ENCODE results near the gene EI24.
A peak's percentile ranks its signal among the peaks of the same experiment; 100 is the strongest.

EI24 gene

GRCh38 chr11:125592305-125593113 lies 23.2 kb downstream of the EI24 start, which contains the start of gene STT3A:
Gene STT3A, plus strand, starts transcription at chr11:125592852. Its CDS starts 3,064 bp downstream, at chr11:125595916.
- peaks cover 7% of the 10 kb centered on the region; the same call in 1 of the 2 replicates for H3K36me3 ChIP-seq (ENCODE audit: insufficient read depth, low read length)
- H3K4me1 ChIP-seq (ENCODE audit: insufficient read depth, low read length), result peaks cover 5% of the 10 kb centered on the region

GRCh38 chr11:125593114-125593820 lies 24.0 kb downstream of the EI24 start:
- H3K36me3 ChIP-seq (ENCODE audit: insufficient read depth, low read length), result peaks cover 7% of the 10 kb centered on the region; the same call in 1 of the 2 replicates
- H3K4me1 ChIP-seq (ENCODE audit: insufficient read depth, low read length), result peaks cover 5% of the 10 kb centered on the region
- peak overlapping the region; percentile 91 for H3K9ac ChIP-seq (ENCODE audit: low read depth, low read length)
- no peaks in the 10 kb centered on the region for H3K9me3 ChIP-seq (ENCODE audit: control insufficient read depth, insufficient read depth, low read length)

More at GRCh38 chr11:125592305-125593113, 23.2 kb downstream of the EI24 start, which contains the start of gene STT3A:
- Histone ChIP-seq H3K9me3 (ENCODE audit: control insufficient read depth, insufficient read depth, low read length) (no peaks in the 10 kb centered on the region), H3K9ac (ENCODE audit: low read depth, low read length) (peak within 1 kb of the TSS; percentile 91)

GRCh38 chr11:125594958-125595357 lies 25.7 kb downstream of the EI24 start:
- Histone ChIP-seq H3K9ac (ENCODE audit: low read depth, low read length) (no peak overlapping the region), H3K9me3 (ENCODE audit: control insufficient read depth, insufficient read depth, low read length) (no peaks in the 10 kb centered on the region), H3K36me3 (ENCODE audit: insufficient read depth, low read length) (peaks cover 7% of the 10 kb centered on the region; the same call in 1 of the 2 replicates), H3K4me1 (ENCODE audit: insufficient read depth, low read length) (peaks cover 5% of the 10 kb centered on the region)

GRCh38 chr11:125600663-125601062 lies 31.4 kb downstream of the EI24 start:
- Histone ChIP-seq H3K9ac (ENCODE audit: low read depth, low read length) (no peak overlapping the region), H3K36me3 (ENCODE audit: insufficient read depth, low read length) (peaks cover 23% of the 10 kb centered on the region), H3K9me3 (ENCODE audit: control insufficient read depth, insufficient read depth, low read length) (no peaks in the 10 kb centered on the region), H3K4me1 (ENCODE audit: insufficient read depth, low read length) (no peaks in the 10 kb centered on the region)

- H3K9ac ChIP-seq (ENCODE audit: low read depth, low read length), result no peak overlapping the region
These were observed 33.9 kb downstream of the EI24 start for GRCh38 chr11:125603207-125603606.

GRCh38 chr11:125605417-125605816 lies 36.1 kb downstream of the EI24 start:
- no peak overlapping the region for H3K9ac ChIP-seq (ENCODE audit: low read depth, low read length)
- no peaks in the 10 kb centered on the region for H3K4me1 ChIP-seq (ENCODE audit: insufficient read depth, low read length)
- H3K9me3 ChIP-seq (ENCODE audit: control insufficient read depth, insufficient read depth, low read length), result no peaks in the 10 kb centered on the region
- H3K36me3 ChIP-seq (ENCODE audit: insufficient read depth, low read length), result peaks cover 48% of the 10 kb centered on the region

More at GRCh38 chr11:125603207-125603606, 33.9 kb downstream of the EI24 start:
- Histone ChIP-seq H3K36me3 (ENCODE audit: insufficient read depth, low read length) (peaks cover 38% of the 10 kb centered on the region), H3K9me3 (ENCODE audit: control insufficient read depth, insufficient read depth, low read length) (no peaks in the 10 kb centered on the region), H3K4me1 (ENCODE audit: insufficient read depth, low read length) (no peaks in the 10 kb centered on the region)

GRCh38 chr11:125609545-125609944 lies 40.3 kb downstream of the EI24 start:
- Histone ChIP-seq H3K36me3 (ENCODE audit: insufficient read depth, low read length) (peaks cover 62% of the 10 kb centered on the region), H3K9me3 (ENCODE audit: control insufficient read depth, insufficient read depth, low read length) (no peaks in the 10 kb centered on the region), H3K4me1 (ENCODE audit: insufficient read depth, low read length) (no peaks in the 10 kb centered on the region), H3K9ac (ENCODE audit: low read depth, low read length) (no peak overlapping the region)

- Histone ChIP-seq H3K4me1 (ENCODE audit: insufficient read depth, low read length) (no peaks in the 10 kb centered on the region), H3K36me3 (ENCODE audit: insufficient read depth, low read length) (peaks cover 38% of the 10 kb centered on the region), H3K9me3 (ENCODE audit: control insufficient read depth, insufficient read depth, low read length) (no peaks in the 10 kb centered on the region), H3K9ac (ENCODE audit: low read depth, low read length) (no peak overlapping the region)
These were observed 49.1 kb downstream of the EI24 start for GRCh38 chr11:125618383-125618782.

- Histone ChIP-seq H3K9me3 (ENCODE audit: control insufficient read depth, insufficient read depth, low read length) (no peaks in the 10 kb centered on the region), H3K9ac (ENCODE audit: low read depth, low read length) (no peak overlapping the region), H3K4me1 (ENCODE audit: insufficient read depth, low read length) (peaks cover 2% of the 10 kb centered on the region; the same call in 1 of the 2 replicates), H3K36me3 (ENCODE audit: insufficient read depth, low read length) (peaks cover 23% of the 10 kb centered on the region)
These were observed 52.7 kb downstream of the EI24 start for GRCh38 chr11:125621995-125622394.

GRCh38 chr11:125623064-125623463 lies 53.8 kb downstream of the EI24 start:
- H3K9ac ChIP-seq (ENCODE audit: low read depth, low read length), result no peak overlapping the region
- no peaks in the 10 kb centered on the region for H3K9me3 ChIP-seq (ENCODE audit: control insufficient read depth, insufficient read depth, low read length)
- peaks cover 19% of the 10 kb centered on the region for H3K36me3 ChIP-seq (ENCODE audit: insufficient read depth, low read length)
- H3K4me1 ChIP-seq (ENCODE audit: insufficient read depth, low read length), result peaks cover 7% of the 10 kb centered on the region

- Histone ChIP-seq H3K4me1 (ENCODE audit: insufficient read depth, low read length) (peaks cover 7% of the 10 kb centered on the region), H3K9me3 (ENCODE audit: control insufficient read depth, insufficient read depth, low read length) (no peaks in the 10 kb centered on the region), H3K36me3 (ENCODE audit: insufficient read depth, low read length) (peaks cover 9% of the 10 kb centered on the region), H3K9ac (ENCODE audit: low read depth, low read length) (peak within 1 kb of the TSS; percentile 91)
These were observed 55.5 kb downstream of the EI24 start, which contains the start of gene CHEK1 for GRCh38 chr11:125624756-125625213. Gene CHEK1, plus strand, starts transcription at chr11:125625163. Its CDS starts 1,606 bp downstream, at chr11:125626769.

- Histone ChIP-seq H3K9me3 (ENCODE audit: control insufficient read depth, insufficient read depth, low read length) (no peaks in the 10 kb centered on the region), H3K36me3 (ENCODE audit: insufficient read depth, low read length) (peaks cover 7% of the 10 kb centered on the region), H3K4me1 (ENCODE audit: insufficient read depth, low read length) (peaks cover 7% of the 10 kb centered on the region), H3K9ac (ENCODE audit: low read depth, low read length) (peak overlapping the region; percentile 91)
These were observed 56.0 kb downstream of the EI24 start for GRCh38 chr11:125625225-125625629.

GRCh38 chr11:125625630-125626287 lies 56.5 kb downstream of the EI24 start:
- Histone ChIP-seq H3K9me3 (ENCODE audit: control insufficient read depth, insufficient read depth, low read length) (no peaks in the 10 kb centered on the region), H3K9ac (ENCODE audit: low read depth, low read length) (peak overlapping the region; percentile 91), H3K36me3 (ENCODE audit: insufficient read depth, low read length) (peaks cover 7% of the 10 kb centered on the region), H3K4me1 (ENCODE audit: insufficient read depth, low read length) (peaks cover 7% of the 10 kb centered on the region)

Data from ES-I3 (cell line).